GM12873 (cell line): ENCODE data around the gene COA1.

ENCODE experiments used
- TF ChIP-seq, protein P1 (sequence below): IDR thresholded peaks from 2 replicates; pipeline ENCODE4 v1.5.1; 2012; ENCODE audit warnings: low read depth, mild to moderate bottlenecking, moderate library complexity, low read length, control low read depth; ENCODE audit not compliant: insufficient read depth; ENCODE audit errors: missing control alignments

The COA1 gene

DNA sequence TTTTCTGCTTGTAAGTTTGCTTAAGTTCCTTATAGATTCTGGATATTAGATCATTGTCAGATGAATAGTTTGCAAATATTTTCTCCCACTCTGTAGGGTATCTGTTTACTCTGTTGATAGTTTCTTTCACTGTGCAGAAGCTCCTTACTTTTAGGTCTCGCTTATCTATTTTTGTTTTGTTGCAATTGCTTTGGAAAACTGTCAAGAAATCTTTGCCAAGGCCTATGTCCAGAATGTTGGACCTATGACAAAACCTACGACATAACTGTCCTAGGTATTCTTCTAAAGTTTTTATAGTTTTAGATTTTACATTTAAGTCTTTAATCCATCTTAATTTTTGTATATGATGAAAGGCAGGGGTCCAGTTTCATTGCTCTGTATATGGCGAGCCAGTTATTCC lies 27.4 kb downstream of the COA1 start:
- TF ChIP-seq, protein P1, sequence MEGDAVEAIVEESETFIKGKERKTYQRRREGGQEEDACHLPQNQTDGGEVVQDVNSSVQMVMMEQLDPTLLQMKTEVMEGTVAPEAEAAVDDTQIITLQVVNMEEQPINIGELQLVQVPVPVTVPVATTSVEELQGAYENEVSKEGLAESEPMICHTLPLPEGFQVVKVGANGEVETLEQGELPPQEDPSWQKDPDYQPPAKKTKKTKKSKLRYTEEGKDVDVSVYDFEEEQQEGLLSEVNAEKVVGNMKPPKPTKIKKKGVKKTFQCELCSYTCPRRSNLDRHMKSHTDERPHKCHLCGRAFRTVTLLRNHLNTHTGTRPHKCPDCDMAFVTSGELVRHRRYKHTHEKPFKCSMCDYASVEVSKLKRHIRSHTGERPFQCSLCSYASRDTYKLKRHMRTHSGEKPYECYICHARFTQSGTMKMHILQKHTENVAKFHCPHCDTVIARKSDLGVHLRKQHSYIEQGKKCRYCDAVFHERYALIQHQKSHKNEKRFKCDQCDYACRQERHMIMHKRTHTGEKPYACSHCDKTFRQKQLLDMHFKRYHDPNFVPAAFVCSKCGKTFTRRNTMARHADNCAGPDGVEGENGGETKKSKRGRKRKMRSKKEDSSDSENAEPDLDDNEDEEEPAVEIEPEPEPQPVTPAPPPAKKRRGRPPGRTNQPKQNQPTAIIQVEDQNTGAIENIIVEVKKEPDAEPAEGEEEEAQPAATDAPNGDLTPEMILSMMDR, result no peak

- TF ChIP-seq, protein P1, result no peak
Measured at GRCh38 chr7:43701500-43701854, 27.8 kb downstream of the COA1 start.

- TF ChIP-seq, protein P1, result no peak
Measured at GRCh38 chr7:43700646-43701499, 28.4 kb downstream of the COA1 start.

DNA sequence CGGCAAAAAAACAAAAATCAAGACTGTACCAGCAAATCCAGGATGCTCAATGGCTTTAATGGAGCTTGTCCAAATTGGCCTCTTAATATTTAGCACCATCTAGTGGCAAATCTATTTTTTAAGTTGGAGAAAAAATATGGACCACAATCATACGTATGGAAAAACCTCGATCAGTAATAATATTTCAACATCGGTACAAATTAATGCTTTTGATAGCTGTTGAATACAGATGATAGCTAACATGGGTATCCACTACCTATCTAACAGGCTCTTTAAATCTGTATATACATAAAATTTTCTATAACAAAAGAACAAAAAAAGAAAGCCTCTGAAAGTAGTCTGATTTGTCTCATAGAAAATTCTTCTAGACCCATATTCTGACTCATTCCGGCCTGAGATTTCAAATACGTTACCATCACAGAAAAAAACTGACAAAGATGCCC lies 29.2 kb downstream of the COA1 start:
- TF ChIP-seq, protein P1, result peak; percentile 52

DNA sequence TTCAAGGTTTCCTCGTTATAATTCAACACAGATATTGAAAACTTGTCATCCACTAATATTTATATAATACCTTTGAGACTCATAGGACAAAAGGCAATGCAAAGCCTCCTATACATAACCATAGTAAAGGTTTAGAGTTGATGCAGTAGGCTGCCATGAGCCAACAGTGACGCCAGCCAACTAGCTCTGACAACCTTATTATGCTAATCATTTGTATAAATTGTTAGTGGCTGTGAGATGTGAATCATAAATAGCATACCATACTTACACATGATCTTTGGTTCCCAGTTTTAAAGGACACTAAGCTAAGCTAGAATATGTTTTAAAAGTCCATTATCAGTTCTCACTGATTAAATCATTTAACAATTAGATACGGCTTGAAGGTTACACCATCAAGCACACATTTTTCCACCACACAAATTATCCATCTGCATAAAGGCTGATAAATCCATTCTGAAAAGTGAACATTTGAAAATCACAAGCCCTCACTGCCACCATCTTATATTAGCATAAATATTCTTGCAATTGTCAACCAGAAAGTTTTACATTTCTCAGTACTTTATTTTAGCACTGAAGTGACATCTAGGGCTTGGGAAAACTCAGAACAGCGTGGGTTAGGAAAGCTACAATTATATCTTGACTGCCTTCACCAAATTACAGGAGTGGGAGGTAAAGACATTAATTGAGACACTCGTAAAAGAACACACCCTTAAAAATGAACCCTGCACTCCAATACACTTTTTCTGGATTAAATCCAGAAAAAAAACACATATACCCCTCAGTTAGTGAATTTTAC lies 30.7 kb downstream of the COA1 start:
- TF ChIP-seq, protein P1, result no peak

DNA sequence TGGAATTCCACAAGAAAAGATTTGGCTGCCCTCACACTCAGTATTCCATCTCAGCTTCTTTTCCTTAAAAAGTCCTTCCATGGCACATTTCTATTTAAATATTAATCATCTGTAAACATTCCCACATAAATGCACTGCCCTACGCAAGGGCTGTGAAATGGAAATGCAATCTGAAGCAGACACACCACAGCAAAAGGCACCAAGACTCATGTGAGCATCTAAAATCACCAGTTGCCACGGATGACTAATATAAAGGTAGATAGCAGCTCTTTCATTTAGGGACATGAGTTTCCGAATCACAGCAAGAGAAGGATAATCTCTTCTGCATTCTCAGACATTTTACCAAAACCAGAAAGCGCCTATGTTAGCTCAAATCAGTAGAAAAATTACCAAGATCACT lies 31.6 kb downstream of the COA1 start:
- TF ChIP-seq, protein P1, result no peak

DNA sequence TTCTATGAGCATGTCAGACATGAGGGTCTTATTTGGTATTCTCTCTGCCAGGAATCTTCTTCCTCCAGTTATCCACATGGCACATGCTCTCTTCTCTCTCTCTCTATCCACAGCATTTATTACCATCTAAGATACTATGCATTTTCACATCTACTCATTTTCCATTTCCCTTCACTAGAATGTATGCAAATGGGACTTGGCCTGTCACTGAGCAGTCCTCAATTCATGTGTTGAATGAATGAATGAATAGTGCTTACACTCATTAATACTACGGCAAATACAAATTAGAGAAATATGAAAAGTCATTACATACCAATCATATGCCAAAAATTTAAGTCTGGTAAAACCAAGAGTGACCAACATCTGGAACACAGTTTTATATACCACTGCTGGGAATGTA lies 34.0 kb downstream of the COA1 start:
- TF ChIP-seq, protein P1, result no peak
